ENCODE results near the gene ADCY7.

- TF ChIP-seq CTCF (IDR thresholded peaks at IDR 0.05) (no peak), EP300 (IDR thresholded peaks at IDR 0.05) (no peak), POLR2A (IDR thresholded peaks at IDR 0.05) (no peak)
Observed at GRCh38 chr16:50251375-50252081, 14.8 kb upstream of the ADCY7 start.
